ENCODE measurements around the gene KIF3A. TPM values are rescaled to one million over a fixed set of nuclear protein-coding genes. Genes with fewer than 3 reads are reported as not detected.

The KIF3A gene
- total and polyA plus RNA-seq, 2 of the 8 experiments (the other 6 are each of a cell fraction or from before 2014, with no cell fraction given): 3.1 to 13.1 TPM

GRCh38 chr5:132773601-132774355, 36.4 kb upstream of the KIF3A start:
- Histone ChIP-seq H3K23me2 (ENCODE audit: low read depth, low read length) (peaks cover 10% of the 10 kb centered on the region), H4K8ac (ENCODE audit: extremely low read depth, insufficient read depth, low read length) (no peak overlapping the region), H3K23ac (ENCODE audit: insufficient read length) (no peak overlapping the region), H3K4me2 (ENCODE audit: insufficient read depth in 1 of 2, low read depth in 2 of 2, low read length in 2 of 2) (no peak overlapping the region), H3K9me3 (ENCODE audit: insufficient read depth in 2 of 2, low read depth in 1 of 2, low read length in 1 of 2) (no peaks in the 10 kb centered on the region), H3K4ac (replicated peaks; ENCODE audit: insufficient read length, low read depth, low read length) (no peak overlapping the region), H2BK12ac (ENCODE audit: low read depth, low read length) (no peak overlapping the region), H3K79me1 (ENCODE audit: low read depth, low read length) (peaks cover 4% of the 10 kb centered on the region), H4K20me1 (replicated peaks in 1 of 2; ENCODE audit: control insufficient read depth in 1 of 2, insufficient read depth in 2 of 2, low read length in 2 of 2) (peaks cover 3 to 11% of the 10 kb centered on the region in 2 experiments), H3K27me3 (replicated peaks in 1 of 4; ENCODE audit: control insufficient read depth in 3 of 4, extremely low read depth in 1 of 4, insufficient read depth in 3 of 4, low read length in 3 of 4) (peaks cover 2 to 41% (median 31%) of the 10 kb centered on the region in 4 experiments), H2BK5ac (ENCODE audit: low read depth, low read length) (no peak overlapping the region), H3K14ac (ENCODE audit: insufficient read length) (no peak overlapping the region), H4K5ac (ENCODE audit: insufficient read length, low read depth, low read length) (no peak overlapping the region), H2AK5ac (ENCODE audit: low read depth, low read length) (0 out of 2 replicates have a peak overlapping the region, but pooled peaks have one; percentile 42), H3K9ac (replicated peaks in 1 of 4; ENCODE audit: extremely low read depth in 1 of 4, low read depth in 3 of 4, low read length in 3 of 4) (no peak overlapping the region), H3K27ac (ENCODE audit: low read depth, low read length) (no peak overlapping the region), H2AFZ (ENCODE audit: low read length) (no peak overlapping the region), H2BK20ac (ENCODE audit: low read length) (no peak overlapping the region), H3K79me2 (ENCODE audit: control insufficient read depth in 1 of 2, insufficient read depth in 2 of 2, low read length in 2 of 2) (peaks cover 0 to 7% of the 10 kb centered on the region in 2 experiments; a peak in 1 of 4 replicates), H2BK15ac (ENCODE audit: low read length) (no peak overlapping the region), H3K18ac (ENCODE audit: extremely low read depth, low read length) (no peak overlapping the region), H3K4me3 (ENCODE audit: extremely low read depth in 1 of 4, insufficient read depth in 2 of 4, low read depth in 3 of 4, low read length in 4 of 4) (no peak overlapping the region), H3K4me1 (replicated peaks in 1 of 4; ENCODE audit: control insufficient read depth in 3 of 4, insufficient read depth in 4 of 4, low read length in 3 of 4) (peaks cover 0 to 24% (median 6%) of the 10 kb centered on the region in 4 experiments; a peak in 5 of 7 replicates), H2BK120ac (replicated peaks; ENCODE audit: low read depth, low read length) (no peak overlapping the region), H4K91ac (replicated peaks; ENCODE audit: insufficient read length, low read length) (no peak overlapping the region), H3K36me3 (ENCODE audit: control insufficient read depth in 2 of 4, insufficient read depth in 4 of 4, low read length in 3 of 4) (no peaks in the 10 kb centered on the region), H3K56ac (replicated peaks; ENCODE audit: insufficient read length, low read depth, low read length) (no peak overlapping the region)
- WGBS, 2 experiments (ENCODE audit: extremely low coverage in 1 of 2, insufficient coverage in 1 of 2, insufficient read length in 1 of 2, insufficient replicate concordance in 2 of 2, low coverage in 1 of 2, low lambda C conversion rate in 2 of 2, missing lambda C conversion rate in 1 of 2): 89% methylated on average over 11 of the region's 12 CpGs; no CpG with 5 or more reads in 1 of the 2 experiments
- CTCF ChIA-PET (ENCODE audit: partially characterized antibody): interaction anchor here (0.6 to 6.6 kb wide), 10 partner anchors 8 to 261 kb away, joined by 3 to 58 read pairs (median 3); partner anchors contain the start of gene CCNI2
- no peak for TF ChIP-seq BACH1 (IDR thresholded peaks at IDR 0.05; ENCODE audit: low read length)
- FAIRE-seq (no peak), DNase-seq (ENCODE audit: low read depth in 1 of 2, low spot score in 2 of 2) (no peak)
- POLR2A ChIA-PET (ENCODE audit: partially characterized antibody): no interaction called here
